Epithelial cell of esophagus (primary cell): Measurements from ENCODE around the gene CBLN1.

Source experiments
- DNase-seq: peaks from one replicate; pipeline ENCODE4 v3.0.0; 2010; ENCODE audit warnings: low read depth
- H3K4me3 ChIP-seq: 2 replicates; pipeline ENCODE4 v1.5.1; 2011; ENCODE audit warnings: mild to moderate bottlenecking, low read length, control low read depth
- CTCF ChIP-seq: IDR thresholded peaks from 2 replicates; pipeline ENCODE4 v1.5.1; 2011; ENCODE audit warnings: low read depth, mild to moderate bottlenecking, low read length, control low read depth, inconsistent platforms; ENCODE audit not compliant: insufficient read depth; ENCODE audit errors: missing control alignments

Gene CBLN1

GRCh38 chr16:49277766-49278566 lies 3.7 kb downstream of the CBLN1 start:
- no peak for TF ChIP-seq CTCF
- DNase-seq, result no peak
- no peak overlapping the region for H3K4me3 ChIP-seq

GRCh38 chr16:49277386-49277742 lies 4.3 kb downstream of the CBLN1 start:
- TF ChIP-seq CTCF, result no peak
- no peak for DNase-seq
- H3K4me3 ChIP-seq, result no peak overlapping the region

GRCh38 chr16:49276646-49277385 lies 4.8 kb downstream of the CBLN1 start:
- no peak for DNase-seq
- H3K4me3 ChIP-seq, result no peak overlapping the region
- TF ChIP-seq CTCF, result no peak

- TF ChIP-seq CTCF, result no peak
- no peak overlapping the region for H3K4me3 ChIP-seq
- DNase-seq, result no peak
Measured at GRCh38 chr16:49275870-49276269, 5.8 kb downstream of the CBLN1 start.

GRCh38 chr16:49275050-49275730 lies 6.4 kb downstream of the CBLN1 start:
- TF ChIP-seq CTCF, result no peak
- no peak overlapping the region for H3K4me3 ChIP-seq
- no peak for DNase-seq

- H3K4me3 ChIP-seq, result no peak overlapping the region
- no peak for TF ChIP-seq CTCF
- no peak for DNase-seq
Measured at GRCh38 chr16:49274591-49274990, 7.0 kb downstream of the CBLN1 start.
